GM23248 (cell line): ENCODE measurements around the gene ELAVL1. TPM values are rescaled to one million over a fixed set of nuclear protein-coding genes. Genes with fewer than 3 reads are reported as not detected.

Experiments
- DNase-seq: peaks from one replicate; pipeline ENCODE4 v3.0.0-alpha.2; 2015
- H2AFZ ChIP-seq: fragments of 200-600 bp; sonication (generic); 2 replicates; pipeline ENCODE4 v1.6.1; 2016; ENCODE audit warnings: antibody characterized with exemption
- H3F3A ChIP-seq: fragments of 200-600 bp; sonication (generic); 2 replicates; pipeline ENCODE4 v1.6.1; 2016; ENCODE audit warnings: mild to moderate bottlenecking, antibody characterized with exemption, mixed run types; ENCODE audit not compliant: insufficient read depth
- H3K27ac ChIP-seq: fragments of 200-600 bp; sonication (generic); 2 replicates; pipeline ENCODE4 v1.5.1; 2016; ENCODE audit warnings: mild to moderate bottlenecking
- H3K27me3 ChIP-seq: fragments of 200-600 bp; sonication (generic); replicated peaks from 2 replicates; pipeline ENCODE4 v1.6.1; 2016; ENCODE audit warnings: mild to moderate bottlenecking; ENCODE audit not compliant: insufficient read depth
- H3K36me3 ChIP-seq: fragments of 200-600 bp; sonication (generic); 2 replicates; pipeline ENCODE4 v1.6.1; 2016; ENCODE audit warnings: low read depth, mild to moderate bottlenecking
- H3K4me1 ChIP-seq: fragments of 200-600 bp; sonication (generic); 2 replicates; pipeline ENCODE4 v1.6.1; 2016; ENCODE audit warnings: mild to moderate bottlenecking; ENCODE audit not compliant: insufficient read depth
- H3K4me2 ChIP-seq: fragments of 200-600 bp; sonication (generic); one replicate; pipeline ENCODE4 v1.6.1; 2016; ENCODE audit warnings: mild to moderate bottlenecking; ENCODE audit not compliant: unreplicated experiment
- H3K4me3 ChIP-seq: fragments of 200-600 bp; sonication (generic); 2 replicates; pipeline ENCODE4 v1.5.1; 2016; ENCODE audit warnings: mild to moderate bottlenecking
- H3K79me2 ChIP-seq: fragments of 200-600 bp; sonication (generic); 2 replicates; pipeline ENCODE4 v1.6.1; 2016; ENCODE audit warnings: mild to moderate bottlenecking; ENCODE audit not compliant: insufficient read depth
- H3K9ac ChIP-seq: fragments of 200-600 bp; sonication (generic); 2 replicates; pipeline ENCODE4 v1.6.1; 2016; ENCODE audit warnings: mild to moderate bottlenecking
- H3K9me2 ChIP-seq: fragments of 200-600 bp; sonication (generic); 2 replicates; pipeline ENCODE4 v1.6.1; 2016; ENCODE audit warnings: mixed run types, mild to moderate bottlenecking, moderate library complexity; ENCODE audit not compliant: insufficient read depth
- H3K9me3 ChIP-seq: fragments of 200-600 bp; sonication (generic); one replicate; pipeline ENCODE4 v1.6.1; 2017; ENCODE audit warnings: low read depth
- H4K20me1 ChIP-seq: fragments of 200-600 bp; sonication (generic); 2 replicates; pipeline ENCODE4 v1.6.0; 2016; ENCODE audit not compliant: insufficient read depth
- EZH2 ChIP-seq: fragments of 200-600 bp; sonication (generic); IDR thresholded peaks from 2 replicates; pipeline ENCODE4 v1.6.1; 2018; ENCODE audit warnings: antibody characterized with exemption, mild to moderate bottlenecking; ENCODE audit not compliant: insufficient read depth, poor library complexity, severe bottlenecking
- EZH2phosphoT487 ChIP-seq: fragments of 200-600 bp; sonication (generic); IDR thresholded peaks from 2 replicates; pipeline ENCODE4 v1.6.1; 2018; ENCODE audit warnings: antibody characterized with exemption, moderate library complexity, mild to moderate bottlenecking, low read depth; ENCODE audit not compliant: insufficient read depth
- WGBS, 2 experiments: methylation state at CpG; one replicate each; pipeline ENCODE4 v1.1.6; 2015 to 2017; ENCODE audit warnings: low lambda C conversion rate in 2 of 2, low coverage in 1 of 2; ENCODE audit errors: missing lambda C conversion rate in 2 of 2; 5-methylcytosine and 5-hydroxymethylcytosine counted together
- in situ Hi-C: fragments of 300-500 bp; cut with MboI; formaldehyde crosslinking; loops from 2 replicates; pipeline ENCODE4 v1.15.0; 2020
- polyA plus RNA-seq: library from polyadenylated mRNA; unstranded; fragments of >200 nt; fragmentation: Nextera tagmentation; extraction: Ambion mirVana; gene quantifications from 2 replicates; pipeline ENCODE4 v1.2.1, GENCODE V29; 2016
- total RNA-seq: library from RNA; depleted of rRNA; stranded (reverse); fragments of >200 nt; shearing (Covaris generic); gene quantifications from 2 replicates; pipeline ENCODE4 v1.2.3, GENCODE V29; 2014

Gene ELAVL1
- total and polyA plus RNA-seq, 2 experiments from 2014 or later = 48.1 to 78.9 TPM

DNA sequence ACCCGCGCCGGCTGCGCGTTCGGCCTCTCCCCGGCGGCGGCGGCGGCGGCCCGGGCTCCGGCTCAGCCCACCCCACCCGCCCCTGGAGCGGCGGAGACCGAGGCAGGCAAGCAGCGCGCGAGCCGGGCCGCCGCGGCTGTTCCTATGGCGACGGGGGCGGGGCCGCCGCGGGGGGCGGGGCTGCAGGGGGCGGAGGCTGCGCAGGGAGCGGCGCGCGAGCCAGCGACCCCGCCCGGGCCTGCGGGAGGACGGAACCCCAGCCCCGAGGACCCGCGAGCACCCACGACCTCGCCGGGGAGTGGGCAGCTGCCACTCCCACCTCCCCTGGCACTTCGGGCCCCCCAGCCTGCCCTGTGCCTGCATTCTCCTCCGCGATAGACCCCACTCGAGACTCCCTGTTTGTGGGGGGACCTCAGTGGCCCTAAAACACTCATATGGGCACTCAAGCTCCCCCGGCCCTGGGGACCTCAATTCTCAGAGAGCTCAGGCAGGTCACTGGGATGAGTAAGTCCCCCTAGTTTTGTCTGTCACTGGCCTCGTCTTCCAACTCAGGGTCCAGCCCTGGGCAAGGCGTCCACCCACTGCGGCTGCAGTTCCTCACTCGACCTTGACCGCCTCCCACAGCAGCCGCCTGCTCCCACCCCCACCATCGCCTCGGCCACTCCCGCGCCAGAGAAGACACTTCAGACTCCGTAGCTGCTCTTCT, 79.3 kb downstream of the ELAVL1 start, which contains the start of gene CTXN1:
TSS of gene CTXN1 (minus strand) at position 115 of the 706 bp plus-strand sequence. CDS start 597 bp downstream, outside the sequence.
- peaks cover 34% of the 10 kb centered on the region for H3K4me1 ChIP-seq
- no peaks in the 10 kb centered on the region for H3K9me3 ChIP-seq
- 7 to 15% methylated on average over 12 to 50 of the region's 65 CpGs for WGBS, 2 experiments
- peaks cover 16% of the 10 kb centered on the region for H3K79me2 ChIP-seq
- no peak for TF ChIP-seq EZH2
- no peak for TF ChIP-seq EZH2phosphoT487
- peaks cover 27% of the 10 kb centered on the region for H3F3A ChIP-seq
- H3K27ac ChIP-seq = no peak within 1 kb of the TSS
- H3K4me2 ChIP-seq = peak within 1 kb of the TSS; percentile 89
- H2AFZ ChIP-seq = peak within 1 kb of the TSS; percentile 35
- peak within 1 kb of the TSS; percentile 68 for H3K4me3 ChIP-seq
- H3K27me3 ChIP-seq = no peaks in the 10 kb centered on the region
- H4K20me1 ChIP-seq = no peaks in the 10 kb centered on the region
- DNase-seq = peak; percentile 75
- H3K36me3 ChIP-seq = peaks cover 7% of the 10 kb centered on the region; the same call in 1 of the 2 replicates
- no peaks in the 10 kb centered on the region for H3K9me2 ChIP-seq
- in situ Hi-C loops = no loop called here
- H3K9ac ChIP-seq = peak within 1 kb of the TSS; percentile 65

DNA sequence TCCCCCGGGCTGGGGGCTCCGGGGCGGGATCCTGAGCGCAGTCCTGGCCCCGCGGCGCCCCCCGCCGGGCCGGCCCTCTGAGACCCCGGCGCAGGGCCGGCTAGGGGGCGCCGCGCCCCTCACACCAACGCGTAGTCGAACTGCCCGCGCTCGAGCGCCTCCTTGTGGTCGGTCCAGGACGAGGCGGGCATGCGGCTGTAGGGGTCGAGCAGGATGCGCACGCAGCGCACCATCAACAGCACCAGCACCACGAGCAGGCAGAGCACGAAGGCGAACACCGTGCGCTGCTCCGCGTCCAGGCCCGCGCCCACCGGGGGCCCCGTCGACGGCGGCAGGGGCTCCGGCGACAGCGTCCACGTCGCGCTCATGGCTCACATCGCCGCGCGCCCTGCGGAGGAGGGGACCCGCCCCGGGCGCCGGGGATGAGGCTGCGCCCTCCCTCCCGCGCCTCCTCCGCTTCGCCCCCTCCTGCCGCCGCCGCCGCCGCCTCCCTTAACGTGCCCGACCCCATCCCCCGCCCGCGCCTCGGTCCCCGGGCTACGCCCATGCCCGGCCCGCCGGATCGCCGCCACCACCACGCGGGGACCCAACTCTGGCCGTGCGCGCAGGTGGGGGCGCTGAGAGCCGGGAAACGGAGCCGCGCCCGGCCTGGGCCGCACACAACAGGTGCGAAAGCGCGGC, 80.1 kb downstream of the ELAVL1 start:
- in situ Hi-C loops = no loop called here
- Histone ChIP-seq H3K79me2 (peaks cover 16% of the 10 kb centered on the region), H3K27me3 (no peaks in the 10 kb centered on the region), H3K4me1 (peaks cover 34% of the 10 kb centered on the region), H3K9me2 (no peaks in the 10 kb centered on the region), H3K9me3 (no peaks in the 10 kb centered on the region), H3F3A (peaks cover 20% of the 10 kb centered on the region), H2AFZ (peak overlapping the region; percentile 35), H3K9ac (peak overlapping the region; percentile 20), H3K27ac (no peak overlapping the region), H3K4me3 (peak overlapping the region; percentile 56), H3K4me2 (peak overlapping the region; percentile 45), H4K20me1 (no peaks in the 10 kb centered on the region), H3K36me3 (peaks cover 1% of the 10 kb centered on the region; the same call in 1 of the 2 replicates)
- WGBS, 2 experiments = 0 to 2% methylated on average over 41 to 45 of the region's 98 CpGs
- no peak for TF ChIP-seq EZH2
- TF ChIP-seq EZH2phosphoT487 = no peak
- peak; percentile 89 for DNase-seq

DNA sequence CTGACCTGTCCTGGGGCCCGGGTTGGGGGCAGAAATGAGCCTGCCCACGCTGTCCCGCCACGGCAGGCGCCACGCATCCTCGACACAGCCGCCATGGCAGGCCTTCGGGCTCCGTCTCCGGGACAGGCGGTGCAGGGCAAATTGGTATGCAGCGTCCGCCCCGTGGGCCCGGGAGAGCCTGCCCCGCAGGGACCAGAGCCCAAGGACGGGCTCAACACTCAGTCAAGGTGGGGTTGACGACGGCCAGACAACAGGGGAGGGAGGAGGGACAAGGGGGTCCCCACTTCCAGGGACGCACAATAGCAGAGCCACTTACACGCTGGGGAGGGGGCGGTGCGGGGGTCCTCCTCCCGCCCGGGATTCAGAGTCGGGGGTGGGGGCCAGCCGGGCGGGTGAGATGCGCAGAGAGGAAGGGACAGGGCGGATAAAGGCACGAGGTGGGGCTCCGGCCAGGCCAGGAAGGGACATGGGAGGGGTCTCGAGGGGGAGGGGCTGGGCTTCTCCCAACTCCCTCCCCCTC, 80.7 kb downstream of the ELAVL1 start:
- H3K9me2 ChIP-seq = no peaks in the 10 kb centered on the region
- TF ChIP-seq EZH2 (no peak), EZH2phosphoT487 (no peak)
- in situ Hi-C loops = no loop called here
- no peaks in the 10 kb centered on the region for H3K27me3 ChIP-seq
- H3K9ac ChIP-seq = peak overlapping the region; percentile 20
- H3K4me2 ChIP-seq = peak overlapping the region; percentile 45
- H4K20me1 ChIP-seq = no peaks in the 10 kb centered on the region
- 0 out of 2 replicates have a peak overlapping the region, but pooled peaks have one; percentile 35 for H2AFZ ChIP-seq
- peaks cover 14% of the 10 kb centered on the region for H3F3A ChIP-seq
- no peak for DNase-seq
- H3K4me3 ChIP-seq = peak overlapping the region; percentile 56
- no peak overlapping the region for H3K27ac ChIP-seq
- H3K36me3 ChIP-seq = no peaks in the 10 kb centered on the region
- no peaks in the 10 kb centered on the region for H3K9me3 ChIP-seq
- peaks cover 16% of the 10 kb centered on the region for H3K79me2 ChIP-seq
- H3K4me1 ChIP-seq = peaks cover 31% of the 10 kb centered on the region
- 30 to 40% methylated on average over 11 to 28 of the region's 34 CpGs for WGBS, 2 experiments

DNA sequence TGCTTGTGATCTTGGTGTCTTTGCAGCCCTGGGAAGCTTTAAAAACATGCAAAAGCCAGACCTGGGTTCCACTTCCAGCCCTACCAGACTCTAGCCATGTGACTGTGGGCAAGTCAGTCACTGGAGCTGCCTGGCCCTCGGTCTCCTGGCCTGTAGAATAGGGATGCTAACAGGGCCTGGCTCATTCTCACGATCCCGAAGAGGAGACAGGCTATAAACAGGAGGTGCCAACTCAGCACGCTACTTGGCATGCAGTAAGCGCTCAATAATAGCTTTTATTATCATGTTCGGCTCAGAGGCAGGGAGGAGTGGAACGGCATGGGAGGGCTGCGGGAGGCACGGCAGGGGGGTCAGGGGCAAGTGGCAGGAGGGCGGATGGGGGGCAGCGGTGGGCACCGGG, 81.2 kb downstream of the ELAVL1 start:
- no peak overlapping the region for H2AFZ ChIP-seq
- no peaks in the 10 kb centered on the region for H3K27me3 ChIP-seq
- H3K9ac ChIP-seq = no peak overlapping the region
- H3K9me3 ChIP-seq = no peaks in the 10 kb centered on the region
- DNase-seq = no peak
- TF ChIP-seq EZH2 (no peak), EZH2phosphoT487 (no peak)
- H3K4me3 ChIP-seq = no peak overlapping the region
- H3K79me2 ChIP-seq = peaks cover 16% of the 10 kb centered on the region
- H3K4me2 ChIP-seq = no peak overlapping the region
- no peaks in the 10 kb centered on the region for H3K9me2 ChIP-seq
- no peak overlapping the region for H3K27ac ChIP-seq
- H3F3A ChIP-seq = peaks cover 12% of the 10 kb centered on the region; the same call in 1 of the 2 replicates
- WGBS, 2 experiments = 31 to 47% methylated on average over 9 to 12 of the region's 12 CpGs
- H3K36me3 ChIP-seq = no peaks in the 10 kb centered on the region
- no peaks in the 10 kb centered on the region for H4K20me1 ChIP-seq
- H3K4me1 ChIP-seq = peaks cover 26% of the 10 kb centered on the region
- in situ Hi-C loops = no loop called here
